ENCODE results near the gene KLF8.
A peak's percentile ranks its signal among the peaks of the same experiment; 100 is the strongest.
"Not testable (repeated sequence)": the region's sequence is repeated elsewhere in the genome, so short reads cannot be mapped to it uniquely, and the experiment has no call there.

The KLF8 gene

DNA sequence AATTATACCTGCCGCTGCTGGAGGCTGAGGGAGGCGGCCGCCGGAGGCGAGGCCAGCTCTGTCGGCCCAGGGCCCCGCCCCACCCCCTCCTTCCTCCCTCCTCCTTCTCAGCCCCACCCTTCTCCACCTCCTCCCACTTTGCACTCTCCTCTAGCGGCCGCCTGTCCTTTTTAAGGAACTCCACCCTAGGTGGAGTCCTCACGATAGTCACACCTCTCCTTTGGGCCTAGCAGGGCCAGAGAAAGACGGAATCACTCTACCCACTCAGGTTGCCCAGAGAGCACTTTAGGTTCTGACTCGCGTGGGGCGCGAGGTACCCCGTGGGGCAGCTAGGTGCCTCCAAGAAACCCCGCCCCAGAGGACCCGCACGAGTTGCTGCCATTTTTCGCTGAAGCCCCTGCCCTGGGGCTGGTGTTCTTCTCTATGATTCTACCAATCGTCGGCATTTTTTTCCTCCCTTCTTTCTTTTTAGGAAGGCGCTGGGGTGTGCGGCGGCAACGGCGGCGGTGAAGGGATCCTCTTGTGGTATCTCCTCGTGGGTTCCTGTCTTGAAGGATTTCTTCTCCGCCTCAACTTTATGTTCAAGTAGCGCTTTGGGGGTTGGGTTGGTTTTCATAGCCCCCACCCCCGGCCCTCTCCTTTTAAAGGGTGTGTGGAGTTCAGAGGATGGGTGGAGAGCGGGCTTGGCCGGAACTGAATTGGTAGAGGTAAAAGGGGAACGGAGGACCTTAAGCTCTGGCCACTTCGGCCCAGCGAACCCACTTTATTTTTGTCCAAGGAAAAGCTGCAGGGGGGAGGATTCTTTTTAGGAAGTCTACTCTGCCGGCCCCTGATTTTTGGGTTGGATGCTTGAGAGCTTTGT, at the start of gene KLF8:
Gene KLF8 (plus strand): TSS at position 136 of the 862 bp plus-strand sequence. CDS start 979 bp downstream, outside the sequence.
- DNase-seq, result no peak

DNA sequence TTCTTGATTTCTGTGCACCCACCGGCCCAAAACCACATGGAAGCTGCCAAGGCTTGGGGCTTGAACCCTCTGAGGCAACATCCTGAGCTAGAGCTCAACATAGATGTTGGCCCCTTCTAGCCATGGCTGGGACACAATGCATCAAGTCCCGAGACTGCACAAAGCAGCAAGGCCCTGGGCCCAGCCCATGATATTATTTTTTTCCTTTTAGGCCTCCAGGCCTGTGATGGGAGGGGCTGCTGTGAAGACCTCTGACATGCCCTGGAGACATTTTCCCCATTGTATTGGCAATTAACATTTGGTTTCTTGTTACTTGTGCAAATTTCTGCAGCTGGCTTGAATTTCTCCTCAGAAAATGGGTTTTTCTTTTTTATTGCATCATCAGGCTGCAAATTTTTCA, 25.2 kb upstream of the KLF8 start:
- not testable (repeated sequence) for DNase-seq

DNA sequence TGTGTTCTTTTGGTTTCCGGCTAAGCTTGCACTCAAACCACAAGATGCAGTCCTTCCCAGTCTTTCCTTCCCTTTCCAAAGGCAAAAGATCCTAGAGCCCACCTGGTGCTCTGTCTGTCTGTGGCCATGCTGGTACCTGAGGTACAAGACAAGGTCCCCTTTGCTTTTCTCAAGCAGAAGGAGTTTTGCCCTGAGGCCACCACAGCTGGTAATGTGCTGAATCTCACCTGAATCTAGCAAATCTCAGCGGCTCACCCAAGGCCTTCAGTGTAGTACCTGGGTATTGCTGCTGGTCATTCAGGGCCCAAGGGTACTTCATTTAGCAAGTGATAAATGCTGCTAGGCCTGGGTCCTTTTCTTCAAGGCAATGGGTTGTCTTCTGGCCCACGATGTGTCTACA, 20.5 kb upstream of the KLF8 start:
- DNase-seq, result no peak

DNA sequence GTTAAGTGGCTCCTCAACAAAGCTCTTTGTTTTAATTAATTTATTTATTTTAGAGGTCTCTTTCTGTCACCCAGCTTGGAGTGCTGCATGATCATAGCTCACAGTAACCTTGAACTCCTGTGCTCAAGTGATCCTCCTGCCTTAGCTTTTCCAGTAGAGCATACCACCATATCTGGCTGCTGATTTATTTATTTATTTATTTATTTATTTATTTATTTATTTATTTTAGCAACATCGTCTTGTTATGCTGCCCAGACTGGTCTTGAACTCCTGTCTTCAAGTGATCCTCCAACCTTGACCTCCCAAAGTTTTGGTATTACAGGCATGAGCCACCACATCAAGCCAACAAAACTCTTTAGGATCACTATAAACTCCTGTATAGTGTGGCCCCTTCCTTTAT, 15.8 kb upstream of the KLF8 start:
- no peak for DNase-seq

DNA sequence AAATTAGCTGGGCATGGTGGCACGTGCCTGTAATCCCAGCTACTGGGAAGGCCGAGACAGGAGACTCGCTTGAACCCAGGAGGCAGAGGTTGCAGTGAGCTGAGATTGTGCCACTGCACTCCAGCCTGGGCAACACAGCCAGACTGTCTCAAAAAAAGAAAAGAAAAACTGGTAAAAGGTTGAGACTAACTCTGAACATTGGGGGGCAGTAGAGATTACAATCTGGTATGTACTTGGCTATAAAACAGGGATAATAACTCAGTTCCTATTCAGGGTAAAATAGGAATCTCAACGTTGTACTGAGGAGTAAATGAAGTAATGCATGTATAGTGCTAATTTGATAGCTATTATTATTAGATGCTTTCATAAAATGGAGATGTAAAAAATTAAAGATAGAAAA, 12.5 kb upstream of the KLF8 start:
- DNase-seq, result no peak

DNA sequence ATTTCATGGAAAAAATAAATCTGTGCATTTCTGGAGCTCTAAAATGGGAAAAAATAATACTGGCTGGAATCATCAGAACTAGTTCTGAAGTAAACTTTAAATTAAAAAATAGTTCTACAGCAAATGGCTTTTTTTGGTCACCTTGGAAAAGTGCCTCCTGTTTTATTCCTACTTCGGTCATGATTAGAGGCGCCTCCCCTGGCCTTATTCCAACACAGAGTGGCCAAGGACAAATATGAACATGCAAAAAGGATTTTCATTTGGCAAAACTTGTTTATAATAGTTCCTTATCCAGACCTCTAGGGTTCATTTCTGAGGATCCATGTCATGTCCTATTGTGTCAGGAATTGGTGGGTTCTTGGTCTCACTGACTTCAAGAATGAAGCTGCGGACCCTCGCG, 11.1 kb upstream of the KLF8 start:
- DNase-seq, result no peak

DNA sequence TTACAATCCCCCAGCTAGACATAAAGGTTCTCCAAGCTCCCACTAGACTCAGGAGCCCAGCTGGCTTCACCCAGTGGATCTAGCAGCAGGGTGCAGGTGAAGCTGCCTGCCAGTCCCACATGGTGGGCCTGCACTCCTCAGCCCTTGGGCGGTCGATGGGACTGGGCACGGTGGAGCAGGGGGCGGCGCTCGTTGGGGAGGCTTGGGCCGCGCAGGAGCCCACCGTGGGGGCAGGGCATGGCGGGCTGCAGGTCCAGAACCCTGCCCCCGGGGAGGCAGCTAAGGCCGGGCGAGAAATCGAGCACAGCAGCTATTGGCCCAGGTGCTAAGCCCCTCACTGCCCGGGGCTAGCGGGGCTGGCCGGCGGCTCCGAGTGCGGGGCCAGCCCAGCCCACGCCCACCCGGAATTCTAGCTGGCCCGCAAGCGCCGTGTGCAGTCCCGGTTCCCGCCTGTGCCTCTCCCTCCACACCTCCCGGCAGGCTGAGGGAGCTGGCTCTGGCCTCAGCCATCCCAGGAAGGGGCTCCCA, 9.6 kb upstream of the KLF8 start:
- no peak for DNase-seq

DNA sequence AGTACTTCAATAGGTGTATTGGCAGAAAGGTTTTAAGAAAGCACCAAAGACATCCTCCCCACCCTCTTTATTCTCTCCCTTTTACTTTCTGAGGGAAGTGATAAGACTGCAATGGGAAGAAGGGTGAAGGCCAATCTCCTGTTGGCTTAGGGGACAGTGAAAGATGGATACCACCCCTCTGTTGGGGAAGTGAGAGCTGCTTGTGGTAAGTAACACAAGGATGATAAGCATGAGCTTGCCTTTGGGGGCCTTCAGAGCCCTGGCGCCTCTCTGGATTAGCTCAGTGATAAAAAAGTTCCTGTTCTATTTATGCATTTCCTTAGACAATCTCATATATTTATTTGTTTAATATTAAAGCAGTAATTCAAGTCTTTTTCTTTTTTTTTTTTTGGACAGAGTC, 5.2 kb upstream of the KLF8 start:
- DNase-seq, result no peak

DNA sequence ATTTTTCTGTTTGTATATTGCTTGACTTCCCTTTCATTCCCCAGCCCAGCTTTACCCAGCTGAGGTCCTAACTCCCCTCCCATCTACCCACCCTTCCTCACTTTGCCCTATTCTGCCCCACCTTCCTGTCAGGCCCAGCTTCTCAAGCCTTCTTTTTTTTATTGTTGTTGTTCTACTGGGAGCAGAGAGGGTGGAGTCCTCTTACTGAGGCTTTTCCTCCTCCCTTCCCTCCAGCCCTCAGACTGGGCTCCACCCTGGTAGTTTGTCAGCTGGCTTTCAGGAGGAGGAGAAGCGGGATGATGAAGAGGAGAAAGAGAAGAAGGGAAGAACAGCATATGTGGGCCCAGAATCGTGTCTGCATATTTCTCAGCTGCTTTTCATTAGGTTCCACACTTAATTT, 3.2 kb upstream of the KLF8 start:
- DNase-seq, result no peak

DNA sequence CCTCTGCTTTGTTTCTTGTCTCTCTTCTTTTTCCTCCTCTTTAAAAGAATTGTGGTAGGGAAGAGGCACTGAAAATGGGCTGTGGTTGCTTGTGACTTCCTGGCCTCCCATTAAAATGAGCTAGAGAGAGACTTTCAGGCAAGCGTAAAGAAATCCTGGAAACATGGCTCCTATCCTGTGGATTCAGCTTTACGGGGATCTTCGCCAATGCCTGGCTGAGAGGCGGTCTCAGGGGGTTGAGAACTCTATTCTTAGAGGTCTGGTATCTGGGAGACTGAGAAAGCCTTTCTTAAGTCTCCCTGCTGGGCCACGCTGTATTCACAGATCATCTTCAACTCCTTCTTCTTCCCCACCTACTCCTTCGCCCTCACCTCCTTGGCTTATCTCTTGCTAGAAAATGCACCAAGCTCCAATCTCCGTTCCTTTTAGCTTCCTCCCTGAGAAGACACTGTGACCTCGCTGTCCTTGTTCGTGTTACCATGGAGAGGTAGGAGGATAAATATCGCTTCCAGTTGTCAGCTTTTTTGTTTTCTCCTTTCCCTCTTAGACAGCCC, 542 bp upstream of the KLF8 start:
- DNase-seq, result no peak

DNA sequence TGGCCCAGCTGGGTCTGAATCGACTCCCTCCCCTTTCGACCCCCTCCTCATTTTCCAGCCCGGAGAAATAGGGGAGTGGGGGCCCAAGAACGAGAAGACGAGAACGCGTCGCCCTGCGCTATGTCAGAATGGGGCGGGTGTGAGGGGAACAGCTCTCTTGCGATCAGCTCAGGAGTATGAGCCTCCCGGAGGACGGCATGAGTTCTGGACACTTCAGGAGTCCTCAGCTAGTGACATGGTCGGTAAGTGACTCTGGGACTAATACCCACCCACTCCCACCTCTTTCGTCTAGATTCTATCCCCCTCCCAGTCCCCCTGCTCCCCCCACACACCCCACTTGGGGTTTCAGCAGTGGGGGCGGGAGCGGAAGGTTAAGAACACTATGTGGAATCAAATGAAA, 944 bp downstream of the KLF8 start:
- no peak for DNase-seq

DNA sequence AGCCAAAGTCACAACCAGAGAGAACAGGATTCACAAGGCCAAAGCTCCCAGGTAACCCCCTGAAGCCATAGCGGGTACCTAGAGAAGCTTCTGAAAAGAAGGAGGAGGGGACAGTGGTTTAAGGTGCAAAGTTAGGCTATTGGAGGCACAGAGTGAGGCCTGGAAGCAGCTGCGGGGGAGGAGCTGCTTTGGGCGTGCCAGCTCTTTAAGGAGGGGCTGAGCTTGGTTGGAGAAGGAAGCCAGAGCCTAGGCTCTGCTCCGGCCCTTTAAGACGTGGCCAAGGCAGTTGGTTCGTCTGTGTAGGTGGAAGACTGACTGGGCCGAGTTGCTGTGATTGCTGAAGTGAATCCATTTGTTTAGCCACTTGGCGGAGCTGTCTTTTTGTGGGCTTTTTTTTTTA, 1.5 kb downstream of the KLF8 start:
- no peak for DNase-seq

DNA sequence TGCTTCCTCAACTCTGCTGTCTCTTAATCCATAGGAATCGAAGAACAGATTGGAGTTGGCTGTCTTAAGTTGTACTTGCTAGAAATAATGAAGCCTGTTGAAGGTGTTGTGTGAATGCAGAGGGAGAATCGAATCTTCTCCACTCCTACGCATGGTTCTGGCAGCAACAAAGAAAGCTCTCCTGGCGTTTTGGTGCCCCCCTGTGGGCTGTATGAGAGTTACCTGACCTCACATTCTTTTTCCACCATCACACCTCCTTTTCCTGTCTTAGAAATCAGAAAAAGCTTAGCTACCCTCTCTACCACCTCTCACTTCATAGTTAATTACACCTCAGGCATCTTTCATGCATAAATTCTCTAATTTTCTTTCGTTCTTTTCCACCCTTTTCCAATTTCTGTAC, 16.3 kb downstream of the KLF8 start:
- DNase-seq, result peak; percentile 1 to 48

DNA sequence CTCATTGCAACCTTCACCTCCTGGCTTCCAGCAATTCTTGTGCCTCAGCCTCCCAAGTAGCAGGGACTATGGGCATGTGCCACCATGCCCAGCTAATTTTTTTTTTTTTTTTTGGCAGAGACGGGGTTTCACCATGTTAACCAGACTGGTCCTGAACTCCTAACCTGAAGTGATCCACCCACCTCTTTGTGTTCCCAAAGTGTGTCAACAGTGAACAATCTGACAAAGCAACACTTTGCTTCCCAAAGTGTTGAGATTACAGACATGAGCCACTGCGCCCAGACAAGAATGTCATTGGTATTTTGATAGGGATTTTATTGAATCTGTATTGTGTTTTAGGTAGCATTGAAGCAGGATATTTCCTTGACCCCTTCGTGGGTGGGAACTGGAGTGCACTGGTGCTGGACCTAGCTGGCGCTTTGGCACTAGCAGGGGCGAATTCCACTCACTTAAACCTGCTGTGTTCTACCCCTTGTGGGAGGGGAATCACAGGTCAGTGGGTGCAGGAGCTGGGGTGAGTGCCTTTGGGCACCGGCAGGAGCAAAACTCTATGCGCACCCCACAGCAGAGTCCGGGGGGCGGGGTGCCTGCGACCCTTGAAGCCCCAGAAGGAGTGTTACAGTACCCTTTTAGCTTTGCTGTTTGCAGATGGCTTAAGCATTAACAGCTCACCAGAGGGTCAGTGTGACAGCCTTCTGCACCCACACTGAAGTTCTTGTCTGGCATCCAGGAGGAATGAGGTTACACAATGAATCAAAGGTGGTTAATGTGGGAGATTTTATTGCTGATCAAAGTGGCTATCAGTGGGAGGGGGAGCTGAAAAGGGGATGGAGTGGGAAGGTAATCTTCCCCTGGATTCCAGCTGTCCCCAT, 21.9 kb downstream of the KLF8 start:
- DNase-seq, result no peak

DNA sequence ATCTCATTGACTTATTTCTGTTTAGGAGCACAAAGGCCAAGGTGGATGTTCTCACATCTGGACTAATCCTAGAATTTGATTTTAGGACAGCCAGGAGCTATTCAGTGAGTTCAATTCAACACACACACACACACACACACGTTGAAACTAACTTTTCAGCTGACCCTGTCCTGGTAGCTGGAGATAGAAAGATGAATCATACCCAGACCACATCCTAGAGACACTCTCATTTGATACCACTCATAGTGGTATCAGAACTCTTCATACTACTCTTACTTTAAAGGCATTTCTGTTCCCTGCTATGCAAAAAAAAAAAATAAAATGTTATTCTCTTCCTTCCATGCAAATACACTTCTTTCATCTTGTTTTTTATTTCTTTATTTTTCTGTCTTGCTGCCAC, 36.7 kb downstream of the KLF8 start:
- no peak for DNase-seq

DNA sequence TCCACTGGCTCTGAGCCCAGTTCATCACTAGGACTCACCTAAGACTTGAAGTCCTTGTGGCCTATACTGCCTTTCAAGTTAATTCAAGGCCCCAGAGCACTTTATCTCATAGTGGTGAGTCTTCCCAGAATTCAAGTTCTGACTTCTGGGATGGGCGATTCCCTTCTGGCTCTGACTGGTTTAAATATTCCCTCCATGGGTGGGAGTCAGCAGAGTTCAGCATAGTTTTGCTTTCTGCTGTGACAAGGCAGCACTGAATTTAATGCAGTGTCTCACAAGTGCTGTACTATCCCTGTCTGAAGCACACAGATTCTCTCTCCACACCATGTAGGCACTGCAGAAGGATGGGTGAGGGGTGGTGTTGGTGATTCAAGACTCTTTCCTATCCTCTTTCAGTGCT, 46.5 kb downstream of the KLF8 start:
- no peak for DNase-seq

DNA sequence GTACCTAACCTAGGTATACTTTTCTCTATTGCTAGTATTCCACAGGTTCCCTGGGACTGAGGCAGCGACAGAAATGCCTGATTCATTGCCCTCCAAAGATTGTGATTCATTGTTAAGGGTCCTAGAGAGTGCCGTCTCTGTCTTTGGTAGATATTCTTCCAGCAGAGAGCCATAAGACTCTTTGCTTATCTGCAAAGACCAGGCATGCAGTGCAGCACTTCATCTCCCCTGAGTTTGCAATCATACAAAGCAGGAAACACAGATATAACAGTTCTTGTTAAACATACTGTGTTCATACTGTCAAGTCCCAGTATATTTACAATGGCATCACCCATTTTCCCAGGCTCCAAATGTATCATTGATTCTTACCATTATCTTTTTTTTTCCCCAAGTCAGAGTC, 47.7 kb downstream of the KLF8 start:
- no peak for DNase-seq

DNA sequence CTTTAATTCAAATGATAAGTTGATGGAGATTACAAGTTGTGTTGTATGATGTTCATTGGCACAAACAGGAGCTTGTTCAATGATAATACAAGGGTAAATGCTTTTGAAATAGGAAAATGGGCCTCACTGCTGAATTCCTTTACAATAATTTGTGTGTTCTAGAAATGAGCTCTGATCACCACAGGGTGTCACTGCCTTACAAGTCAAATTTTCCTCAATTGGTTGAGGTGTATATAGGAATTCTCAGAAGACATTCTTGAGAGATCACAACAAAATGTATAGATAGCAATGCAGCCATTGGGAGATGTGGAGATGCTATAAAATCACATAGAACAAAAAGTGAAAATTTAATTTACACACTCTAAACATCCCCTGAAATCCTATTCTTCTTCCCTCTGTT, 49.6 kb downstream of the KLF8 start:
- DNase-seq, result peak; percentile 10 to 18

DNA sequence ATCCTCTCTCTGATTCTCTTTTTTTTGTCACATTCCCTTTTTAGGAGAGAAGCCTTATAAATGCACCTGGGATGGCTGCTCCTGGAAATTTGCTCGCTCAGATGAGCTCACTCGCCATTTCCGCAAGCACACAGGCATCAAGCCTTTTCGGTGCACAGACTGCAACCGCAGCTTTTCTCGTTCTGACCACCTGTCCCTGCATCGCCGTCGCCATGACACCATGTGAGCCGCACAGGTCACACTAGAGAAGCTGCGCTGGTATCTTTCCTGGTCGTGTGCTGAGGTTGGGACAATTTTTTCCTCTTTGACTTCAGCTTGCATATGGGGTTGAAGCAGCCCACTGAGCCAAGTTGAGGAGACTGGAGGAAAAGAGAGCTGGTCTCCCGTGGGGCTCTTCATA, 52.1 kb downstream of the KLF8 start:
- peak in 1 of 2 experiments; percentile 17 for DNase-seq

DNA sequence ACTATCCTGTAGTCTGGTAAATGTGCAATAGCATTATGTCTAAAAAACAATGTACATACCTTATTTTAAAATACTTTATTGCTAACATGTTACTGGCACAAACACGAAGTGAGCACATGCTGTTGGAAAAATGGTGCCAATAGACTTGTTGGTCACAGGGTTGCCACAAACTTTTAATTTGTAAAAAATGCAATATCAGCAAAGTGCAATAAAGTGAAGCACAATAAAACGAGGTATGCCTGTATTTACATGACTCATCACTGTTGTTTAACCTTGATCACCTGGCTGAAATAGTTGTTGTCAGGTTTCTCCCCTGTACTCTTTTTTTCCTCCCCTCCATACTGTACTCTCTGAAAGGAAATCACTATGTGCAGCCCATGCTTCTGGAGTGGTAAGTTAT, 56.5 kb downstream of the KLF8 start:
- no peak for DNase-seq

DNA sequence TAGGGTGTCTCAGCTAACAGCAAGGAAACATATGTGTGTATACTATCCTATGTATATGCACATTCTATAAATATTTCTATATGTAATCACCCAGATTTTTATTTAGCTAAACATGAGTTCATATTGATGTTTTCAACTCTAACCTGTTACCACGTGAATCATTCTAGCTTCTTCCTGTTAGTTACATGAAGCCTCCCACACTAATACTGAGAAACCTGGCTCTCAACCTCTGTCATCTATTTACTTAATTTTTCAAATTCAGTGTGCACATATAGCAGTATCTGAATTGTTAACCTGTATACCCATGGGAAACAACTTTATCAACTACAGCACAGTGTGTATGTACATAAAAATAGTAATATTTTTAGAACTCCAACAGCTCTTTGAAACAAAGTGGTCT, 57.3 kb downstream of the KLF8 start:
- DNase-seq, result no peak

DNA sequence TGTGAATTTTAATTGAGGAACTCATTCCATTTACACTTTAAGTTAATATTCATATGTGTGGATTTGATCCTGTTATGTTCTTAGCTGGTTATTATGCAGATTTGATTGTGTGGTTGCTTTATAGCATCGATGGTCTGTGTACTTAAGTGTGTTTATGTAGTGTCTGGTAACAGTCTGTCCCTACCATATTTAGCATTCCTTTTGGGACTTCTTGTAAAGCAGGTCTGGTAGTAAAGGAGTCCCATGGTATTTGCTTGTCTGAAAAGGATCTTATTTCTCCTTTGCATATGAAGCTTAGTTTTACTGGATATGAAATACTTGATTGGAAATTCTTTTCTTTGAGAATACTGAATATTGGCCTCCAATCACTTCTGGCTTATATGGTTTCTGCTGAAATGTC, 76.6 kb downstream of the KLF8 start:
- no peak for DNase-seq

DNA sequence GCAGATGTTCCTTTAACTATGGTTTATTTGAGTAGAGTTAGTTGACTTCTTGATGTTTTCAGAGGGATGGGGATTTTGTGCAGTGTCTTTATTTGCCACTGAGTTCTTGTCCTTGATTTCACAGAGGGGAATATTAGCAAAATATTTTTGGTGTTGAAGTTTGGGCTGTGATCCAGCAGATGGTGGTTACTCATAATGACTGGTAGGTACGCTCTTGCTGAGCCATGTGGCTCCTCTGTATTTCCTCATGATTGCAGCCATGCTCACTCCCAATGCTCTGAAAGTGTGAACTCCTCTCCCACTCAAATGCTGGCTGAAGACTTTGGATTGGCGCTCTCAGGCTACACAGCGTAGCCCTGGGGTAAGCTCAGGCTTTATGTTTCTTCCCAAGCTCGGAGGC, 77.7 kb downstream of the KLF8 start:
- DNase-seq, result no peak

DNA sequence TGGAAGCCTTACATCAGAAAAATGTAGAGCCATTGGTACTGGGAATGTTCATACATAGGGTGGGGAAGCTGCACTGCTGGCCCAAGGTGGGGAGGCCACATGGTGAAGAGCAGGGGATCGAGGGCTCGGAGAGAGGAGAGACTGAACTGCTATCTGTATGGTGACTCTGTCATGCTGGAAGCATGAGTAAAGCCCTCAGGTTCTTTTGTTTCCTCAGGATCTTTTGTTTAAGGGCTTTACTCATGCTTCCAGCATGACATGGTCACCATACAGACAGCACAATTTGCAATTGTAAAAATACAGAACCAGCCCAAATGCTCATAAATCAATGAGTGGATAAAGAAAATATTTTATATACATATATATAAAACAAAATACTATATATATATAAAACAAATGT, 78.4 kb downstream of the KLF8 start:
- DNase-seq, result no peak

Measured in NCI-H524 (cell line).